HepG2 (cell line): Measurements from ENCODE around the gene OPRD1. TPM values are rescaled to one million over a fixed set of nuclear protein-coding genes. Genes with fewer than 3 reads are reported as not detected.

ENCODE experiments used
- ADNP ChIP-seq: sonication (generic); formaldehyde crosslinking; IDR thresholded peaks from 2 replicates; pipeline ENCODE4 v1.4.0; 2020; ENCODE audit warnings: missing genetic modification reagents
- ARID4A ChIP-seq: sonication (generic); formaldehyde crosslinking; IDR thresholded peaks from 2 replicates; pipeline ENCODE4 v1.5.0; 2020; ENCODE audit warnings: mild to moderate bottlenecking, missing genetic modification reagents, borderline replicate concordance
- ARNT2 ChIP-seq: sonication (generic); formaldehyde crosslinking; IDR thresholded peaks from 2 replicates; pipeline ENCODE4 v1.8.0; 2022; ENCODE audit warnings: mild to moderate bottlenecking, low read depth, missing genetic modification reagents, moderate library complexity
- GPN1 ChIP-seq: sonication (generic); formaldehyde crosslinking; IDR thresholded peaks from 2 replicates; pipeline ENCODE4 v1.5.1; 2020; ENCODE audit warnings: missing genetic modification reagents, borderline replicate concordance
- KLF13 ChIP-seq: sonication (generic); formaldehyde crosslinking; IDR thresholded peaks from 2 replicates; pipeline ENCODE4 v1.4.0; 2020; ENCODE audit warnings: mild to moderate bottlenecking, missing genetic modification reagents
- MAZ ChIP-seq, 2 experiments: sonication (generic) in 1 of 2; formaldehyde crosslinking in 1 of 2; IDR thresholded peaks; 2 replicates each; pipeline versions ENCODE4 v1.5.0 to v1.6.1; 2012 to 2020; ENCODE audit warnings: low read depth in 2 of 2, mild to moderate bottlenecking in 2 of 2, borderline replicate concordance in 1 of 2, improper control_type of control experiment in 1 of 2, low read length in 1 of 2, missing genetic modification reagents in 1 of 2, moderate library complexity in 1 of 2
- PRPF4 ChIP-seq: fragments of 200-400 bp; formaldehyde crosslinking; IDR thresholded peaks from 2 replicates; pipeline ENCODE4 v1.6.1; 2016; ENCODE audit warnings: low read length, low read depth; ENCODE audit not compliant: poor library complexity, severe bottlenecking
- TCF12 ChIP-seq, 2 experiments: fragments of 450-650 bp in 1 of 2; sonication (generic) in 1 of 2; formaldehyde crosslinking in 1 of 2; IDR thresholded peaks; 2 replicates each; pipeline versions ENCODE4 v1.6.1 to v1.8.0; 2017 to 2022; ENCODE audit warnings: antibody characterized with exemption in 1 of 2, mild to moderate bottlenecking in 1 of 2, missing genetic modification reagents in 1 of 2, moderate library complexity in 1 of 2
- ZBTB40 ChIP-seq, 2 experiments: fragments of 450-650 bp in 1 of 2; sonication (generic) in 1 of 2; formaldehyde crosslinking in 1 of 2; IDR thresholded peaks; 2 replicates each; pipeline versions ENCODE4 v1.6.1 to v1.8.0; 2016 to 2022; ENCODE audit warnings: antibody characterized with exemption in 1 of 2, mild to moderate bottlenecking in 1 of 2, missing genetic modification reagents in 1 of 2
- ZNF501 ChIP-seq: sonication (generic); formaldehyde crosslinking; IDR thresholded peaks from 2 replicates; pipeline ENCODE4 v1.5.1; 2020; ENCODE audit warnings: mild to moderate bottlenecking, moderate library complexity, missing genetic modification reagents
- polyA plus RNA-seq, 8 experiments: library from polyadenylated mRNA; depleted of rRNA in 3 of 8; stranded (reverse) in 7 of 8; unstranded in 1 of 8; fragments of >200 nt; fragmentation: Illumina TruSeq in 4 of 8; extraction: Trizol in 4 of 8; gene quantifications; 2 replicates each; pipeline versions ENCODE4 v1.2.1 to v1.2.3, GENCODE V29; 2011 to 2016; ENCODE audit warnings: low read depth in 4 of 8, missing spikeins in 1 of 8, mixed read lengths in 1 of 8; ENCODE audit not compliant: insufficient read depth in 1 of 8
- total RNA-seq, 5 experiments: library from RNA; depleted of rRNA; stranded (reverse); fragments of >200 nt; fragmentation: Illumina TruSeq; extraction: Trizol; gene quantifications; 2 replicates each; pipeline ENCODE4 v1.2.3, GENCODE V29; 2016; ENCODE audit warnings: low read depth in 1 of 5
- TF ChIP-seq, protein P1 (sequence below): sonication (generic); formaldehyde crosslinking; IDR thresholded peaks from 2 replicates; pipeline ENCODE4; 2020; ENCODE audit warnings: missing genetic modification reagents, mild to moderate bottlenecking, borderline replicate concordance

The OPRD1 gene
- total and polyA plus RNA-seq, 2 of the 13 experiments (the other 11 are each of a cell fraction or from before 2014, with no cell fraction given), result 0.02 to 0.03 TPM

GRCh38 chr1:28887419-28887834 lies 75.5 kb downstream of the OPRD1 start (continued):
- no peak for TF ChIP-seq ZBTB40 (IDR thresholded peaks at IDR 0.05)
- TF ChIP-seq ZBTB40 (CRISPR knock-in tag; IDR thresholded peaks at IDR 0.05), result no peak
- TF ChIP-seq MAZ (IDR thresholded peaks at IDR 0.05; ENCODE audit: borderline replicate concordance, low read depth, low read length), result no peak
- TF ChIP-seq MAZ (CRISPR knock-in tag; IDR thresholded peaks at IDR 0.05; ENCODE audit: low read depth), result no peak
- TF ChIP-seq TCF12 (IDR thresholded peaks at IDR 0.05), result no peak
- TF ChIP-seq TCF12 (CRISPR knock-in tag; IDR thresholded peaks at IDR 0.05), result peak; percentile 62; the same call in 1 of the 2 replicates
- 0 out of 2 replicates have a peak, but pooled peaks have one; percentile 7 for TF ChIP-seq ARID4A
- TF ChIP-seq GPN1 (CRISPR knock-in tag), result no peak
- TF ChIP-seq, protein P1, sequence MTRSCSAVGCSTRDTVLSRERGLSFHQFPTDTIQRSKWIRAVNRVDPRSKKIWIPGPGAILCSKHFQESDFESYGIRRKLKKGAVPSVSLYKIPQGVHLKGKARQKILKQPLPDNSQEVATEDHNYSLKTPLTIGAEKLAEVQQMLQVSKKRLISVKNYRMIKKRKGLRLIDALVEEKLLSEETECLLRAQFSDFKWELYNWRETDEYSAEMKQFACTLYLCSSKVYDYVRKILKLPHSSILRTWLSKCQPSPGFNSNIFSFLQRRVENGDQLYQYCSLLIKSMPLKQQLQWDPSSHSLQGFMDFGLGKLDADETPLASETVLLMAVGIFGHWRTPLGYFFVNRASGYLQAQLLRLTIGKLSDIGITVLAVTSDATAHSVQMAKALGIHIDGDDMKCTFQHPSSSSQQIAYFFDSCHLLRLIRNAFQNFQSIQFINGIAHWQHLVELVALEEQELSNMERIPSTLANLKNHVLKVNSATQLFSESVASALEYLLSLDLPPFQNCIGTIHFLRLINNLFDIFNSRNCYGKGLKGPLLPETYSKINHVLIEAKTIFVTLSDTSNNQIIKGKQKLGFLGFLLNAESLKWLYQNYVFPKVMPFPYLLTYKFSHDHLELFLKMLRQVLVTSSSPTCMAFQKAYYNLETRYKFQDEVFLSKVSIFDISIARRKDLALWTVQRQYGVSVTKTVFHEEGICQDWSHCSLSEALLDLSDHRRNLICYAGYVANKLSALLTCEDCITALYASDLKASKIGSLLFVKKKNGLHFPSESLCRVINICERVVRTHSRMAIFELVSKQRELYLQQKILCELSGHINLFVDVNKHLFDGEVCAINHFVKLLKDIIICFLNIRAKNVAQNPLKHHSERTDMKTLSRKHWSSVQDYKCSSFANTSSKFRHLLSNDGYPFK, result no peak
- no peak for TF ChIP-seq PRPF4
- TF ChIP-seq ADNP (CRISPR knock-in tag), result no peak
- TF ChIP-seq ARNT2 (CRISPR knock-in tag), result no peak
- no peak for TF ChIP-seq ZNF501
- no peak for TF ChIP-seq KLF13
